Measurements from ENCODE around the gene BRD1.
A peak's percentile ranks its signal among the peaks of the same experiment; 100 is the strongest.
"Not testable (repeated sequence)": the region's sequence is repeated elsewhere in the genome, so short reads cannot be mapped to it uniquely, and the experiment has no call there.

The BRD1 gene

DNA sequence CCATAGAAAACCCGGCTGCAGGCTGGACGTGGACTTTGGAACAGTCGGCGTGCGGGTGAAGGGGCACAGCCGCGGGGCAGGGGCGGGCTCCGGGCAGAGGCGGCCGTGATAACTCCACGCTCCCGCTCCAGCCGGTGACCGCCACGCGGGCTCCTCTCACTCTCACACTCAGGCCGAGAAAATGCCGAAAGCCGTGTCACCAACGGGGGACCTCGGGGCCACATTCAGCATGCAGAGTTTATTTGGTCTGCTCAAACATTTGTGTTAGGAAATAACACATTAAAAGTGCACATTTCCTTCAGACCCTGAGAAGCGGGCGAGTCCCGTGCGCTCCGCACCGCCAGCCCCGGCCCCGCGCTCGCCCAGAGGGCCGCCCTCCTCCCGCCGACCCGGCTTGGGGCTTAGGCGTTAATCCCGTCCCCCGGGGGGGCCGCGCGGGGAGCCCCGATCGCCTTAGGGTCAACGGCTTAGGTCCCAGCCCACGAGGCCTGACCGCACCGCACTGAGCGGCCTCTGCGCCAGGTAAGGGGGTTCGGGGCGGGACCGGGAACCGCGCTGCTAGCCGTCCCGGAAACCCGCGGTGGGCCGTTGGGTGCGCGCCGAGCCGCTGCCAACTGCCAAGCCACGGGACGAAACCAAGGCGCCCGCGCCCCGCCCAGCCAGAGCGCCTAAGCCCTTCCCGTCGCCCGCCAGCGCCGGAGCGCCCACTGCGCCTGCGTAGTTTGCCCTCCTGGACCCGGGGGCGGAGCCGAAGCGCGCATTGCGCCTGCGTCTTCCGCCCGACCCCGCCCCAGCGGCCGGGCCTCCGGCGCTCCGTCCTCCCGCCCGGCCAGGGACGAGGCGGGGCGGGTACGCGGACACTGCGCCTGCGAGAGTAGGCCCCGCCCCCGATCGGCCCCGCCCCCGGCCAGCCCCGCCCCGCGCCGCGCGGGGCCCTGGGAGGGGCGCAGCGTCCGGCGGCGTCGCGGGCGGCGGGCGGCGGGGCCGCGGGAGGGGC lies 25.5 kb upstream of the BRD1 start, which contains the start of gene ZBED4:
Gene ZBED4 (plus strand): TSS at position 947 of the 997 bp plus-strand sequence. CDS start 29,819 bp downstream, outside the sequence.
- peak; percentile 99 for DNase-seq

GRCh38 chr22:49852568-49852897 lies 24.9 kb upstream of the BRD1 start:
- DNase-seq, result not testable (repeated sequence)

DNA sequence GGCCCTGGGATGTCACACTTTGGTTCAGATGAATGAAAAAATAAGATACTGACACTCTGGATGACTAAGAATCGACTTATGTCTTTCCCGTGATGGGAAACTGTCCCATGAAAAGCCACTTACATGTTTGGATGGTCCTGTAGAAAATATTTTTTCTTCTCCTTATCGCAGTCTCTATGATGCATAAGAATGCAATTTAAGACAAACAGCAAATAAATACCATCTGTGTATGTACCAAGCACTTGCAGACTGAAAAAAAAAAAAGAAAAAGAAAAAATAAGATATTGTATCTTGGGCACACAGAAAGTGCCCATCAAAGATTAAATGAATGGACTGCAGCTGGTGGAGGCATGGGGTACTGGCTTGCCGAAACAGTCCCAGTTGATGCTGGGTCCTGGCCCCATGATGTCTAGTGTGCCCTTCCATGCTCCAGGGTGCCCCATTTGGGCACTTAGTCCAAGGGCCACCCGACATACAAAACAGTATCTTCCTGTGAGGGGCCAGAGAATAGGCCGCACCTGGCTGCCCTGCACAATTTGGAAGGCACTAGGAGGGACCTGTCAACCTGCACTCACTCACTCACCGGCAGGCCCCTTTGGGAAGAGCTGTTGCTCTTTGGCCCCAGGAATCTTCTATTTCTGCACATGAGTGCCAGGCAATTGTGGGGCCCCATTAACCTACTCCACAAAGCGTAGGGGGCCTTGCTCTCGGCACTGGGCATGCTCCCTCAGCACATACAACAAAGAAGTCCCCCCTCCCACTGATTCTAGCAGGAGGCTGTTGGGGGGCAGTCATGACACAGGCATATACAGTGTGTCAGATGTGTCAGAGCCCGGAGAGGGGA lies 23.5 kb upstream of the BRD1 start:
- DNase-seq, result no peak

GRCh38 chr22:49850021-49850911 lies 22.6 kb upstream of the BRD1 start:
- DNase-seq, result no peak

DNA sequence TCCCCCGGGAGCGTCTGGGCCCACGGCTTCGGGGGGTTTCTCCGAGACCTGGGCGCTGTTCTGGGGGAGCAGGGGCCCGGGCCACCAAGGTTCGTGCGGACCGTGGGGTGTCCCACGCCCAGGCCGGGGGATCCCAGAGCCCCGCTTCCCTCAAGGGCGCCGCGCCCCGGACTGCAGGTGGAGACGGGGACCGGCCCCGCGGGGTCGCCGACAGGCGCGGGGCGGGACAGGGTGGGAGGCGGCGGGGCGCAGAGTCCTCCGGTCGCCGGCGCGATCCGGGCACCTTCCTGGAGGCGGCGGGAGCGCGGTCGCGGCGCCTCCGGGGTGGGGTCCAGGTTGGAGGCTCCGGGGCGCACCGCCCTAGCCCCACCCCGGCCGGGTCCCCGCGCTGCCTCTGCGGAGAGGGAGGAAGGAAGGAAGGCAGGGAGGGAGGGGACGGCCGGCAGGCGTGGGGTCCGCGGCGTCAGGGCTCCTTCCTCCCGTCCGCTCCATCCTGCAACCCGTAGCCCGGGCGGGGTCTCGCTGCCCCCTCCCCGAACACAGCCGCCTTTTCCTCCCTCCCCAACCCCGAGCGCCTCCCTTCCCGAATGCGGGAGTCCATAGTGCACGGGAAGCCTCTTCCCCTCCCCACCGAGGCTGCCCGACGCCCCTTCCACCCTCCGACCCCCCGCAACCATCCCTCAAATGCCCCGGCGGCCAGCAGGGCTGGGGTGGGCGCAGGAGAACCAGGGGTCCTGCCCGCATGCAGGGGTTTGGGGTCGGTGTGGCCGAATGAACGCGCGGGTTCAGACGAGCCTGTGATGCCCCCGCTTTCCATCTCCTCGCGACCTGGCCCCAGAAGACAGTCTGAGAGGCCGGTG lies 21.7 kb upstream of the BRD1 start:
- DNase-seq, result no peak

GRCh38 chr22:49848690-49849160 lies 21.1 kb upstream of the BRD1 start:
- no peak for DNase-seq

- no peak for DNase-seq
These were observed 20.3 kb upstream of the BRD1 start for GRCh38 chr22:49847751-49848689.

DNA sequence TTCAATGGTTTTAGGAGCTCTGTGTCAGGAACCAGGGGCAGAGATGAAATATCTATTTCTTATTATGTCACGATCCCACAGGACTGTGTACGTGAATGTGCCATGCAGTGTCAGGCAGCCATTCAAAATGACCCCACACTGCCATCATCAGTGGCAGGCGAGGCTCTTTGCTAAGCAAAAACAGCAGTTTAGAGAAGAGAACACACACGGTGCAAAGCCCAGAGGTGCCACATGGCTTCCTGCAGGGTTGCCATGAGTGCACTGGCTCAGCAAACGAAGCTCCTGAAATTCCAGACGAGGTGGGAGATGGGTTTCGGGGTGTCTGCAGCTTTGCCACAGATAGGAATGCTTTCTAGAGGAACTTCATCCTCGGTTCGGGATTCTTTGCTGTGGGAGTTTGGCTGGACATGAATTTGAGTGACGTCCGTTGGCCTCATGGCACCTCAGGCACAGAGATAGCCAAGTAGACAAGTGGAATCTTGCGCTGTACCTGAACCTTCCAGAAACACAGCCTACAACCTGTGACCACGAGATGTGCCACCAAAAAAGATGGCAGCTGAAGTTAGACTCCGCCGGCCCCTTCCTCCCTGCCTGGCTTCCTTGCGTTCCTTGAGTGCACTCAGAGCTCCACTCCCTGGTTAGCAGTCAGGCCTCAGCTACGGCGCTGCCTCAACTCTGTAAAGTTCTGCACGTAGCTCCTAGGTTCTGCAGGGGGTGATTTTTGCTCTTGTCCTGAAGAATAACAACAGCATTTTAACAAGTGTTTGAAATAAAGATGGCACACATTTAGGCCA lies 18.2 kb upstream of the BRD1 start:
- no peak for DNase-seq

DNA sequence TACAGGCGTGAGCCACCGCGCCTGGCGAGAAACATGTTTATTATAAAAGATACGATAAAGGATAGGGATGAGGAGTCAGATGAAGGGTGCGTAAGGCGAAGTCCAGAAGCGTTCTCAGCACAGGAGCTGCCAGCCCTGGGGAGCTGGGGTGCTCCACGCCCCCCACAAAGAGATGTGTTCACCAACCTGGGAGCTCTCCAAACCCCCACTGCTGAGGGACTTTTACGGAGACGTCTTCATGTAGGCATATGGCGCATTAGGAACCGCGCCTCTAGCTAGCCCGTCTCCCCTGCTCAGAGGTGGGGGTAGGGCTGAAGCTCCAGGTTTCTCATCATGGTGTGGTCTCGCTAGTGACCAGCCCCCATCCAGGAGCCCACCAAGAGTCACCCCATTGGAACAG lies 17.6 kb upstream of the BRD1 start:
- DNase-seq, result no peak

DNA sequence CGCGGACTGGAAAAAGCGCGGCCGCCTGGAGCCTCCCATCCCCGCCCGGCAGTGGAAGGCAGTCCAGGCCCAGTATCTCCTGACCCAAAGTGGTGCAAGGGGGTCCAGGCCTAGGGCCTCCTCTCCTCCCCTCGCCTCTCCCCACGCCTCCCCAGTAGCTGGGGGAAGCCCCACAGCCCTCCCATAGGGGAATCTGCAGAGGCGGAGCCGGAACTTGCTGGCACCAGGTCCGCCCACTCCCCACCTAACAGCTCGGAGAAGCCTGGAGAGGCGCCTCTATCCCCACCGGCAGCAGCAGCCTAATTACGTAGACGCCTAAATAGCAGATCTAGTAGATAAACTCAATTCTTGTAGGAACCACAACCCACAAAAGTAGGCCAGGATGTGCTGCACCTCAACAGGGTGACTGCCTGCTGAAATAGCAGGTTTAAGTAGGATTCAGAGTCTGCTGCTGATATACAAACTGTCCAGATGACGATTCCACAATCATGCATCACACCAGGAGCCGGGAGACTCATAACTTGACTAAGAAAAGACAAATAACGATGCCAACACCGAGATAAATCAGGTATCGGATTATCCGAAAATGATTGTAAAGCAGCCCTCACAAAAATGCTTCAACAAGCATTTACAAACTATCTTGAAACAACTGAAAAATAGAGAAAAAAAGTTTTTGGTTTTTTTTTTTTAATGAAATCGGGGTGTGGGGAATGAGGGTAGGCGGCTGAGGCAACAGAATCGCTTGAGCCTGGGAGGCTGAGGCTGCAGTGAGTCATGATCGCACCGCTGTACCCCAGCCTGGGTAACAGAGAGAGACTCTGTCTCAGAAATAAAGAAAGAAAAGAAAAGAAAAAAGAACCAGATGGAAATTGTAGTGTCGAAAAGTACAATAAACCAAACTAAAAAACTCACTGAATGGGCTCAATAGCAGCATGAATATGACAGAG lies 11.4 kb upstream of the BRD1 start:
- DNase-seq, result no peak

- DNase-seq, result no peak
These were observed 5.8 kb upstream of the BRD1 start for GRCh38 chr22:49833340-49834007.

GRCh38 chr22:49829044-49829853 lies 1.6 kb upstream of the BRD1 start:
- no peak for DNase-seq

GRCh38 chr22:49828599-49828965 lies 909 bp upstream of the BRD1 start:
- no peak for DNase-seq

GRCh38 chr22:49827271-49827852 lies 311 bp downstream of the BRD1 start:
- peak; percentile 28 for DNase-seq

DNA sequence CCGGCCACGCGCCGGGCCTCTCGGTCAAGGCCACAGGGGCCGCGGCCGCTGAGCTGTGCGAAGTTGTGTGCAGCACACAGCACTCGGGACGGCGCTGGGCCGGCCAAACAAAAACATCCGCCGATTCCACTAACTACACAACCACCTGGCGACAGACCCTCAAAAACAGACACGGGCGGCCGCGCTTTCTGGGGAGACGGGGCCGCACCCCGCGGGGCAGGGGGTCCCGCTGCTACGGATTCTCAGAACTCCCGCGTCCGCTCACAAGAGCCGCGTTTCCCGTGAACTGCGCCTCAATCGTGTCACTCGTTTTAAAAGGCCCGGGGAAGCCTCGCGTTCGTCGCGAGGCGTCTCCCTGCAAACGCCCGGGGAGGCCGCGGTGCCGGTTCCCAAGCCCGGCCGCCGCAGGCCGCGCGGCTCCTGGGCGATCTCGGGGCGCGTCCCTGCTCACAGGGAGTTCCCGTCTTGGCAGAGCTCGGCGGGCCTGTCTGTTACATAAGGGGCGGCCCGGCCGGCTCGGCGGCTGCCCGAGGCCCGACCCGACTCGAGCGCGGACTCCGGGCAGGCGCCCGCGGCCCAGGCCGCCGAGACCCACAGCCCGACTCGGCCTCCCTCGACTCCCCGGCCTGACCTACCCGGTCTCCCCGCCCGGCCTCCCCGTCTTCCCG lies 936 bp downstream of the BRD1 start:
- peak; percentile 47 for DNase-seq
